SK-N-SH treated with all-trans-retinoic acid at 6 μM for 48 hours (cell line): Measurements from ENCODE around the gene CHMP1A.

Source experiments
- ATAC-seq: fragments of 200-7000 bp; cut with Tn5 transposase; 3 replicates; pipeline ENCODE4 v1.9.1; 2020; ENCODE audit warnings: mild to moderate bottlenecking, moderate library complexity
- ARNTL ChIP-seq: fragments of 450-650 bp; formaldehyde crosslinking; IDR thresholded peaks from 2 replicates; pipeline ENCODE4 v1.5.0; 2020; ENCODE audit warnings: low read depth, mild to moderate bottlenecking, moderate library complexity, borderline replicate concordance
- BACH2 ChIP-seq: fragments of 250-450 bp; sonication (Bioruptor Pico); IDR thresholded peaks from 2 replicates; pipeline ENCODE4 v1.9.0; 2021; ENCODE audit warnings: mild to moderate bottlenecking, borderline replicate concordance
- CSDC2 ChIP-seq: fragments of 250-450 bp; sonication (Bioruptor Pico); IDR thresholded peaks from 2 replicates; pipeline ENCODE4 v1.5.0; 2020; ENCODE audit warnings: mild to moderate bottlenecking, moderate library complexity
- ESRRG ChIP-seq: fragments of 250-450 bp; sonication (Bioruptor Pico); IDR thresholded peaks from 2 replicates; pipeline ENCODE4 v1.6.1; 2021; ENCODE audit warnings: mild to moderate bottlenecking
- GLIS3 ChIP-seq: fragments of 250-450 bp; sonication (Bioruptor Pico); IDR thresholded peaks from 2 replicates; pipeline ENCODE4 v1.5.0; 2020; ENCODE audit warnings: mild to moderate bottlenecking, moderate library complexity
- ISL1 ChIP-seq: fragments of 250-450 bp; sonication (Bioruptor Pico); IDR thresholded peaks from 2 replicates; pipeline ENCODE4 v2.1.2; 2022; ENCODE audit warnings: mild to moderate bottlenecking, moderate library complexity
- OSR1 ChIP-seq: fragments of 250-450 bp; sonication (Bioruptor Pico); IDR thresholded peaks from 2 replicates; pipeline ENCODE4 v1.8.0; 2022; ENCODE audit warnings: moderate library complexity, mild to moderate bottlenecking, inconsistent platforms
- POU6F1 ChIP-seq: fragments of 250-450 bp; sonication (Bioruptor Pico); IDR thresholded peaks from 2 replicates; pipeline ENCODE4 v1.8.0; 2021; ENCODE audit warnings: low read depth, mild to moderate bottlenecking, moderate library complexity, borderline replicate concordance
- PPARA ChIP-seq: fragments of 250-450 bp; sonication (Bioruptor Pico); IDR thresholded peaks from 2 replicates; pipeline ENCODE4 v1.5.0; 2020; ENCODE audit warnings: mild to moderate bottlenecking, borderline replicate concordance
- RARB ChIP-seq: fragments of 250-450 bp; sonication (Bioruptor Pico); IDR thresholded peaks from 2 replicates; pipeline ENCODE4 v1.8.0; 2021; ENCODE audit warnings: mild to moderate bottlenecking, moderate library complexity
- SNAI2 ChIP-seq: fragments of 250-450 bp; sonication (Bioruptor Pico); IDR thresholded peaks from 2 replicates; pipeline ENCODE4 v1.5.0; 2020; ENCODE audit warnings: mild to moderate bottlenecking, moderate library complexity
- TCF4 ChIP-seq: fragments of 250-450 bp; sonication (Bioruptor Pico); IDR thresholded peaks from 2 replicates; pipeline ENCODE4 v1.8.0; 2021; ENCODE audit warnings: mild to moderate bottlenecking, moderate library complexity, borderline replicate concordance
- TSHZ2 ChIP-seq: fragments of 250-450 bp; sonication (Bioruptor Pico); IDR thresholded peaks from 2 replicates; pipeline ENCODE4 v1.5.0; 2020; ENCODE audit warnings: mild to moderate bottlenecking, moderate library complexity
- ZC3H10 ChIP-seq: fragments of 250-450 bp; sonication (Bioruptor Pico); IDR thresholded peaks from 2 replicates; pipeline ENCODE4 v1.5.1; 2021; ENCODE audit warnings: mild to moderate bottlenecking, moderate library complexity
- ZFP3 ChIP-seq: fragments of 250-450 bp; sonication (Bioruptor Pico); IDR thresholded peaks from 2 replicates; pipeline ENCODE4 v1.5.0; 2020; ENCODE audit warnings: mild to moderate bottlenecking, moderate library complexity
- ZFP30 ChIP-seq: fragments of 450-650 bp; formaldehyde crosslinking; IDR thresholded peaks from 2 replicates; pipeline ENCODE4 v1.5.0; 2022; ENCODE audit warnings: mild to moderate bottlenecking, moderate library complexity
- ZNF565 ChIP-seq: fragments of 450-650 bp; formaldehyde crosslinking; conservative IDR thresholded peaks from 2 replicates; pipeline ENCODE4 v1.5.0; 2020; ENCODE audit warnings: low read depth, mild to moderate bottlenecking, moderate library complexity
- ZNF70 ChIP-seq: fragments of 450-650 bp; formaldehyde crosslinking; IDR thresholded peaks from 2 replicates; pipeline ENCODE4 v1.5.0; 2020; ENCODE audit warnings: mild to moderate bottlenecking, moderate library complexity
- ZNF8 ChIP-seq: fragments of 450-650 bp; formaldehyde crosslinking; IDR thresholded peaks from 2 replicates; pipeline ENCODE4 v1.5.0; 2020; ENCODE audit warnings: mild to moderate bottlenecking, moderate library complexity
- TF ChIP-seq, protein P1 (sequence below): fragments of 250-450 bp; sonication (Bioruptor Pico); IDR thresholded peaks from 2 replicates; pipeline ENCODE4 v1.5.1; 2020; ENCODE audit warnings: low read depth, mild to moderate bottlenecking, moderate library complexity
- TF ChIP-seq, protein P2 (sequence below): fragments of 250-450 bp; sonication (Bioruptor Pico); IDR thresholded peaks from 2 replicates; pipeline ENCODE4 v1.5.1; 2021; ENCODE audit warnings: mild to moderate bottlenecking, moderate library complexity

The CHMP1A gene

GRCh38 chr16:89642574-89642973 is 14.9 kb downstream of the CHMP1A start:
- TF ChIP-seq ZFP3 (CRISPR knock-in tag) (no peak), ISL1 (CRISPR knock-in tag) (no peak), GLIS3 (no peak), ZNF70 (CRISPR knock-in tag) (no peak), CSDC2 (CRISPR knock-in tag) (no peak), ARNTL (CRISPR knock-in tag) (no peak)
- TF ChIP-seq, protein P1, sequence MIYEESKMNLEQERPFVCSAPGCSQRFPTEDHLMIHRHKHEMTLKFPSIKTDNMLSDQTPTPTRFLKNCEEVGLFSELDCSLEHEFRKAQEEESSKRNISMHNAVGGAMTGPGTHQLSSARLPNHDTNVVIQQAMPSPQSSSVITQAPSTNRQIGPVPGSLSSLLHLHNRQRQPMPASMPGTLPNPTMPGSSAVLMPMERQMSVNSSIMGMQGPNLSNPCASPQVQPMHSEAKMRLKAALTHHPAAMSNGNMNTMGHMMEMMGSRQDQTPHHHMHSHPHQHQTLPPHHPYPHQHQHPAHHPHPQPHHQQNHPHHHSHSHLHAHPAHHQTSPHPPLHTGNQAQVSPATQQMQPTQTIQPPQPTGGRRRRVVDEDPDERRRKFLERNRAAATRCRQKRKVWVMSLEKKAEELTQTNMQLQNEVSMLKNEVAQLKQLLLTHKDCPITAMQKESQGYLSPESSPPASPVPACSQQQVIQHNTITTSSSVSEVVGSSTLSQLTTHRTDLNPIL (CRISPR knock-in tag), result no peak
- TF ChIP-seq, protein P2, sequence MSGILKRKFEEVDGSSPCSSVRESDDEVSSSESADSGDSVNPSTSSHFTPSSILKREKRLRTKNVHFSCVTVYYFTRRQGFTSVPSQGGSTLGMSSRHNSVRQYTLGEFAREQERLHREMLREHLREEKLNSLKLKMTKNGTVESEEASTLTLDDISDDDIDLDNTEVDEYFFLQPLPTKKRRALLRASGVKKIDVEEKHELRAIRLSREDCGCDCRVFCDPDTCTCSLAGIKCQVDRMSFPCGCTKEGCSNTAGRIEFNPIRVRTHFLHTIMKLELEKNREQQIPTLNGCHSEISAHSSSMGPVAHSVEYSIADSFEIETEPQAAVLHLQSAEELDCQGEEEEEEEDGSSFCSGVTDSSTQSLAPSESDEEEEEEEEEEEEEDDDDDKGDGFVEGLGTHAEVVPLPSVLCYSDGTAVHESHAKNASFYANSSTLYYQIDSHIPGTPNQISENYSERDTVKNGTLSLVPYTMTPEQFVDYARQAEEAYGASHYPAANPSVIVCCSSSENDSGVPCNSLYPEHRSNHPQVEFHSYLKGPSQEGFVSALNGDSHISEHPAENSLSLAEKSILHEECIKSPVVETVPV, result no peak

GRCh38 chr16:89641458-89642119 is 15.9 kb downstream of the CHMP1A start:
- TF ChIP-seq ESRRG (CRISPR knock-in tag), result no peak
- TF ChIP-seq ZC3H10, result no peak
- TF ChIP-seq ARNTL (CRISPR knock-in tag), result no peak
- TF ChIP-seq ZFP30 (CRISPR knock-in tag), result no peak
- TF ChIP-seq SNAI2 (CRISPR knock-in tag), result no peak
- TF ChIP-seq ZFP3 (CRISPR knock-in tag), result no peak
- peak; percentile 4 for ATAC-seq

More at GRCh38 chr16:89642574-89642973, 14.9 kb downstream of the CHMP1A start:
- peak; percentile 6; the same call in 2 of the 3 replicates for ATAC-seq

GRCh38 chr16:89639385-89639784 is 18.1 kb downstream of the CHMP1A start:
- ATAC-seq, result no peak
- TF ChIP-seq GLIS3 (no peak), SNAI2 (CRISPR knock-in tag) (no peak), ZFP30 (CRISPR knock-in tag) (no peak), ZFP3 (CRISPR knock-in tag) (no peak), ARNTL (CRISPR knock-in tag) (no peak), RARB (no peak), TSHZ2 (CRISPR knock-in tag) (no peak), TCF4 (no peak), PPARA (CRISPR knock-in tag) (no peak)
- TF ChIP-seq, protein P1 (CRISPR knock-in tag), result no peak

- ATAC-seq, result no peak
- TF ChIP-seq BACH2 (no peak), GLIS3 (no peak), PPARA (CRISPR knock-in tag) (no peak), OSR1 (CRISPR knock-in tag) (no peak), ZNF565 (CRISPR knock-in tag) (no peak), ZNF8 (no peak), RARB (no peak), ARNTL (CRISPR knock-in tag) (no peak), ZFP30 (CRISPR knock-in tag) (no peak), POU6F1 (CRISPR knock-in tag) (no peak), ISL1 (CRISPR knock-in tag) (no peak), CSDC2 (CRISPR knock-in tag) (no peak)
- TF ChIP-seq, protein P1 (CRISPR knock-in tag), result no peak
- TF ChIP-seq, protein P2, result no peak
Observed at GRCh38 chr16:89638455-89638854, 19.1 kb downstream of the CHMP1A start.
